Smooth muscle cell (in vitro differentiated cells): ENCODE results near the gene CMC4. TPM values are rescaled to one million over a fixed set of nuclear protein-coding genes. Genes with fewer than 3 reads are reported as not detected.

ENCODE experiments used
- DNase-seq: peaks from one replicate; lab custom pipeline; 2025; ENCODE audit not compliant: unreplicated experiment; lab: John Stamatoyannopoulos, UW
- H2AFZ ChIP-seq: fragments of 200-600 bp; sonication (generic); 2 replicates; pipeline ENCODE4 v1.6.0; 2016; ENCODE audit warnings: antibody characterized with exemption, low read depth, mild to moderate bottlenecking
- H3F3A ChIP-seq: fragments of 200-600 bp; sonication (generic); 2 replicates; pipeline ENCODE4 v1.6.0; 2017; ENCODE audit warnings: antibody characterized with exemption, low read depth
- H3K27ac ChIP-seq: fragments of 200-600 bp; sonication (generic); 2 replicates; pipeline ENCODE4 v1.5.1; 2016; ENCODE audit warnings: low read depth, mild to moderate bottlenecking
- H3K27me3 ChIP-seq: fragments of 200-600 bp; sonication (generic); 2 replicates; pipeline ENCODE4 v1.6.1; 2016; ENCODE audit warnings: low read depth, mild to moderate bottlenecking
- H3K36me3 ChIP-seq: fragments of 200-600 bp; sonication (generic); 2 replicates; pipeline ENCODE4 v1.5.1; 2016; ENCODE audit warnings: low read depth
- H3K4me1 ChIP-seq: fragments of 200-600 bp; sonication (generic); 2 replicates; pipeline ENCODE4 v1.5.1; 2016; ENCODE audit warnings: low read depth
- H3K4me2 ChIP-seq: fragments of 200-600 bp; sonication (generic); 2 replicates; pipeline ENCODE4 v1.6.0; 2016; ENCODE audit warnings: mild to moderate bottlenecking
- H3K4me3 ChIP-seq: fragments of 200-600 bp; sonication (generic); 2 replicates; pipeline ENCODE4 v1.5.1; 2016; ENCODE audit warnings: mild to moderate bottlenecking
- H3K79me2 ChIP-seq: fragments of 200-600 bp; sonication (generic); 2 replicates; pipeline ENCODE4 v1.6.0; 2016; ENCODE audit warnings: low read depth, mild to moderate bottlenecking
- H3K9ac ChIP-seq: fragments of 200-600 bp; sonication (generic); 2 replicates; pipeline ENCODE4 v1.6.0; 2016; ENCODE audit warnings: low read depth
- H3K9me3 ChIP-seq: fragments of 200-600 bp; sonication (generic); replicated peaks from 2 replicates; pipeline ENCODE4 v1.5.1; 2016; ENCODE audit warnings: low read depth
- H4K20me1 ChIP-seq: fragments of 200-600 bp; sonication (generic); 2 replicates; pipeline ENCODE4 v1.6.0; 2016; ENCODE audit warnings: low read depth
- CTCF ChIP-seq: fragments of 200-600 bp; sonication (generic); IDR thresholded peaks from 2 replicates; pipeline ENCODE4 v1.5.1; 2017; ENCODE audit warnings: borderline replicate concordance, mild to moderate bottlenecking, antibody characterized with exemption; ENCODE audit not compliant: insufficient read depth, poor library complexity, severe bottlenecking
- WGBS: methylation state at CpG from one replicate; pipeline ENCODE4 v1.1.7; 2016; ENCODE audit warnings: low lambda C conversion rate; 5-methylcytosine and 5-hydroxymethylcytosine counted together
- polyA plus RNA-seq: library from polyadenylated mRNA; unstranded; fragments of >200 nt; fragmentation: Nextera tagmentation; extraction: Ambion mirVana; gene quantifications from 2 replicates; pipeline ENCODE4 v1.2.1, GENCODE V29; 2016
- total RNA-seq: library from RNA; depleted of rRNA; stranded (reverse); fragments of >200 nt; gene quantifications from 2 replicates; pipeline ENCODE4 v1.2.3, GENCODE V29; 2014

CMC4 gene
- total and polyA plus RNA-seq, 2 experiments from 2014 or later: 21.2 to 24.5 TPM

DNA sequence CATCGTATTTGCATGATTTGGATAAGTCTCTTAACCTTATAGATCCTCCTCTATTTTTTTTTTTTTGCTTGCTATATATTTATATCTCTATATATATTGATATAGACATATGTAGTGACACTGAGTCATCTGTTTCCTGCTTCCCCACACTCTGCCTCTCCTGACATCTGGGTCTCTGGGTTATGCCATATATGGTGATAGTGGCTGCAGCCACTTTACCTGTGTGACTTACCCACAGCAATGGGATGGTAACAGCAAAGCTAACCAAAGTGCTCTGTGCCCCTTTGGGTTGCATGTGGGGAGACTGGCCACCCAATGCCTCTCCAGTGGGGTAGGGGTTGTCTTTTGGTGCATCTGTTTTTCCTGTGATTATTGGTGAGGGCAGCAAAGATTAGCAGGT is 14.5 kb downstream of the CMC4 start:
- no peaks in the 10 kb centered on the region for H4K20me1 ChIP-seq
- H3F3A ChIP-seq: no peaks in the 10 kb centered on the region
- H3K79me2 ChIP-seq: no peaks in the 10 kb centered on the region
- 64% methylated on average over 1 of the region's 1 CpG for WGBS
- H3K9ac ChIP-seq: no peak overlapping the region
- no peak overlapping the region for H2AFZ ChIP-seq
- no peaks in the 10 kb centered on the region for H3K4me1 ChIP-seq
- no peak overlapping the region for H3K27ac ChIP-seq
- TF ChIP-seq CTCF: no peak
- H3K36me3 ChIP-seq: no peaks in the 10 kb centered on the region
- no peaks in the 10 kb centered on the region for H3K27me3 ChIP-seq
- H3K9me3 ChIP-seq: no peaks in the 10 kb centered on the region
- DNase-seq: no peak
- no peak overlapping the region for H3K4me3 ChIP-seq
- H3K4me2 ChIP-seq: no peak overlapping the region

- Histone ChIP-seq H3K4me1 (no peaks in the 10 kb centered on the region), H4K20me1 (no peaks in the 10 kb centered on the region), H3F3A (no peaks in the 10 kb centered on the region), H3K27ac (no peak overlapping the region), H3K4me2 (no peak overlapping the region), H3K4me3 (no peak overlapping the region), H3K9ac (no peak overlapping the region), H3K9me3 (no peaks in the 10 kb centered on the region), H3K36me3 (no peaks in the 10 kb centered on the region), H2AFZ (no peak overlapping the region), H3K79me2 (no peaks in the 10 kb centered on the region), H3K27me3 (no peaks in the 10 kb centered on the region)
- DNase-seq: no peak
- WGBS: 86% methylated on average over 3 of the region's 3 CpGs
- TF ChIP-seq CTCF: no peak
Measured at GRCh38 chrX:155055494-155055893, 15.4 kb downstream of the CMC4 start.

GRCh38 chrX:155054255-155054654 is 16.7 kb downstream of the CMC4 start:
- TF ChIP-seq CTCF: no peak
- Histone ChIP-seq H3K4me3 (no peak overlapping the region), H3K79me2 (no peaks in the 10 kb centered on the region), H3K9me3 (no peaks in the 10 kb centered on the region), H3K9ac (no peak overlapping the region), H3K4me2 (no peak overlapping the region), H3K27me3 (no peaks in the 10 kb centered on the region), H4K20me1 (no peaks in the 10 kb centered on the region), H2AFZ (no peak overlapping the region), H3K36me3 (no peaks in the 10 kb centered on the region), H3K27ac (no peak overlapping the region), H3F3A (no peaks in the 10 kb centered on the region), H3K4me1 (no peaks in the 10 kb centered on the region)
- no peak for DNase-seq
- 86% methylated on average over 4 of the region's 4 CpGs for WGBS

GRCh38 chrX:155053656-155054055 is 17.3 kb downstream of the CMC4 start:
- WGBS: 86% methylated on average over 3 of the region's 3 CpGs
- no peak for TF ChIP-seq CTCF
- Histone ChIP-seq H3K9ac (no peak overlapping the region), H2AFZ (no peak overlapping the region), H3K27ac (no peak overlapping the region), H3K4me2 (no peak overlapping the region), H3K4me3 (no peak overlapping the region), H3K79me2 (no peaks in the 10 kb centered on the region), H3K4me1 (no peaks in the 10 kb centered on the region), H3K27me3 (no peaks in the 10 kb centered on the region), H3F3A (no peaks in the 10 kb centered on the region), H3K9me3 (no peaks in the 10 kb centered on the region), H3K36me3 (no peaks in the 10 kb centered on the region), H4K20me1 (no peaks in the 10 kb centered on the region)
- no peak for DNase-seq
